Ureter (tissue), 1 donor: Measurements from ENCODE around the gene ENPP3. TPM values are rescaled to one million over a fixed set of nuclear protein-coding genes. Genes with fewer than 3 reads are reported as not detected.

ENCODE experiments used
- DNase-seq: peaks from one replicate; pipeline ENCODE4 v3.0.0-alpha.2; 2020; ENCODE audit warnings: low spot score
- total RNA-seq: library from RNA; stranded (reverse); gene quantifications from one replicate; pipeline ENCODE4 v1.2.4, GENCODE V29; 2023
- donor health status: DM: yes; HTN: yes; CAD: no.

Gene ENPP3
- total RNA-seq, 1 donor from 2014 or later = 1.1 TPM

- DNase-seq = no peak
These were observed 6.0 kb downstream of the ENPP3 start for GRCh38 chr6:131642987-131643611.

GRCh38 chr6:131643855-131644460, 6.9 kb downstream of the ENPP3 start:
- DNase-seq = no peak

- no peak for DNase-seq
These were observed 7.8 kb downstream of the ENPP3 start for GRCh38 chr6:131644921-131645320.

GRCh38 chr6:131645846-131646245, 8.7 kb downstream of the ENPP3 start:
- DNase-seq = no peak

GRCh38 chr6:131646249-131646670, 9.2 kb downstream of the ENPP3 start:
- no peak for DNase-seq

GRCh38 chr6:131651782-131652181, 14.7 kb downstream of the ENPP3 start:
- no peak for DNase-seq

GRCh38 chr6:131652472-131652871, 15.4 kb downstream of the ENPP3 start:
- DNase-seq = no peak

GRCh38 chr6:131654326-131654725, 17.2 kb downstream of the ENPP3 start:
- DNase-seq = no peak

GRCh38 chr6:131655387-131655786, 18.3 kb downstream of the ENPP3 start:
- no peak for DNase-seq

- DNase-seq = no peak
These were observed 18.8 kb downstream of the ENPP3 start for GRCh38 chr6:131655951-131656350.

- DNase-seq = no peak
These were observed 19.6 kb downstream of the ENPP3 start for GRCh38 chr6:131656667-131657066.

GRCh38 chr6:131657222-131657621, 20.1 kb downstream of the ENPP3 start:
- no peak for DNase-seq

GRCh38 chr6:131657630-131658111, 20.6 kb downstream of the ENPP3 start:
- DNase-seq = no peak

- no peak for DNase-seq
These were observed 21.2 kb downstream of the ENPP3 start for GRCh38 chr6:131658287-131658686.

GRCh38 chr6:131660195-131660594, 23.1 kb downstream of the ENPP3 start:
- DNase-seq = no peak

GRCh38 chr6:131663578-131664165, 26.6 kb downstream of the ENPP3 start:
- DNase-seq = no peak

- no peak for DNase-seq
These were observed 32.8 kb downstream of the ENPP3 start for GRCh38 chr6:131669891-131670290.

GRCh38 chr6:131673184-131673583, 36.1 kb downstream of the ENPP3 start:
- DNase-seq = no peak

GRCh38 chr6:131678442-131678841, 41.3 kb downstream of the ENPP3 start:
- no peak for DNase-seq

- no peak for DNase-seq
These were observed 43.8 kb downstream of the ENPP3 start for GRCh38 chr6:131680868-131681267.

GRCh38 chr6:131681585-131681984, 44.5 kb downstream of the ENPP3 start:
- DNase-seq = no peak

GRCh38 chr6:131682442-131682841, 45.3 kb downstream of the ENPP3 start:
- DNase-seq = no peak

- no peak for DNase-seq
These were observed 46.4 kb downstream of the ENPP3 start for GRCh38 chr6:131683479-131683878.
